Measurements from ENCODE around the gene TMCC3.
"Not testable (repeated sequence)": the region's sequence is repeated elsewhere in the genome, so short reads cannot be mapped to it uniquely, and the experiment has no call there.

The TMCC3 gene

GRCh38 chr12:94622475-94622874 is 27.9 kb downstream of the TMCC3 start:
- H3K9ac ChIP-seq (ENCODE audit: low read length) = no peak overlapping the region
- H3K4me3 ChIP-seq (ENCODE audit: low read length) = no peak overlapping the region
- H3K27me3 ChIP-seq (ENCODE audit: control insufficient read depth, insufficient read depth, low read length) = no peaks in the 10 kb centered on the region
- no peak overlapping the region for H3K27ac ChIP-seq (ENCODE audit: low read depth, low read length)
- no peaks in the 10 kb centered on the region for H3K36me3 ChIP-seq (ENCODE audit: control insufficient read depth, insufficient read depth, low read length)
- no peaks in the 10 kb centered on the region for H3K4me1 ChIP-seq (ENCODE audit: control insufficient read depth, insufficient read depth, low read length)

- H3K4me1 ChIP-seq (ENCODE audit: control insufficient read depth, insufficient read depth, low read length) = peaks cover 3% of the 10 kb centered on the region
- no peaks in the 10 kb centered on the region for H3K27me3 ChIP-seq (ENCODE audit: control insufficient read depth, insufficient read depth, low read length)
- no peaks in the 10 kb centered on the region for H3K36me3 ChIP-seq (ENCODE audit: control insufficient read depth, insufficient read depth, low read length)
- no peak overlapping the region for H3K9ac ChIP-seq (ENCODE audit: low read length)
- H3K4me3 ChIP-seq (ENCODE audit: low read length) = peak overlapping the region; percentile 44
- no peak overlapping the region for H3K27ac ChIP-seq (ENCODE audit: low read depth, low read length)
These were observed 28.5 kb downstream of the TMCC3 start for GRCh38 chr12:94621662-94622359.

- Histone ChIP-seq H3K4me3 (ENCODE audit: low read length) (no peak overlapping the region), H3K27me3 (ENCODE audit: control insufficient read depth, insufficient read depth, low read length) (no peaks in the 10 kb centered on the region), H3K36me3 (ENCODE audit: control insufficient read depth, insufficient read depth, low read length) (no peaks in the 10 kb centered on the region), H3K4me1 (ENCODE audit: control insufficient read depth, insufficient read depth, low read length) (peaks cover 11% of the 10 kb centered on the region), H3K9ac (ENCODE audit: low read length) (no peak overlapping the region), H3K27ac (ENCODE audit: low read depth, low read length) (no peak overlapping the region)
These were observed 29.7 kb downstream of the TMCC3 start for GRCh38 chr12:94620621-94621020.

- Histone ChIP-seq H3K4me1 (ENCODE audit: control insufficient read depth, insufficient read depth, low read length) (peaks cover 14% of the 10 kb centered on the region), H3K4me3 (ENCODE audit: low read length) (no peak overlapping the region), H3K27me3 (ENCODE audit: control insufficient read depth, insufficient read depth, low read length) (no peaks in the 10 kb centered on the region), H3K9ac (ENCODE audit: low read length) (no peak overlapping the region), H3K36me3 (ENCODE audit: control insufficient read depth, insufficient read depth, low read length) (no peaks in the 10 kb centered on the region), H3K27ac (ENCODE audit: low read depth, low read length) (no peak overlapping the region)
These were observed 31.2 kb downstream of the TMCC3 start for GRCh38 chr12:94618995-94619695.

- Histone ChIP-seq H3K27me3 (ENCODE audit: control insufficient read depth, insufficient read depth, low read length) (no peaks in the 10 kb centered on the region), H3K4me3 (ENCODE audit: low read length) (no peak overlapping the region), H3K9ac (ENCODE audit: low read length) (no peak overlapping the region), H3K36me3 (ENCODE audit: control insufficient read depth, insufficient read depth, low read length) (no peaks in the 10 kb centered on the region), H3K27ac (ENCODE audit: low read depth, low read length) (peak overlapping the region; percentile 78), H3K4me1 (ENCODE audit: control insufficient read depth, insufficient read depth, low read length) (peaks cover 14% of the 10 kb centered on the region)
These were observed 33.3 kb downstream of the TMCC3 start for GRCh38 chr12:94617101-94617500.

GRCh38 chr12:94616203-94616729 is 34.1 kb downstream of the TMCC3 start:
- no peak overlapping the region for H3K9ac ChIP-seq (ENCODE audit: low read length)
- peak overlapping the region; percentile 34 for H3K4me3 ChIP-seq (ENCODE audit: low read length)
- no peaks in the 10 kb centered on the region for H3K36me3 ChIP-seq (ENCODE audit: control insufficient read depth, insufficient read depth, low read length)
- H3K27ac ChIP-seq (ENCODE audit: low read depth, low read length) = peak overlapping the region; percentile 78
- no peaks in the 10 kb centered on the region for H3K27me3 ChIP-seq (ENCODE audit: control insufficient read depth, insufficient read depth, low read length)
- H3K4me1 ChIP-seq (ENCODE audit: control insufficient read depth, insufficient read depth, low read length) = peaks cover 14% of the 10 kb centered on the region

GRCh38 chr12:94615260-94616181 is 34.8 kb downstream of the TMCC3 start:
- Histone ChIP-seq H3K27me3 (ENCODE audit: control insufficient read depth, insufficient read depth, low read length) (no peaks in the 10 kb centered on the region), H3K9ac (ENCODE audit: low read length) (no peak overlapping the region), H3K4me3 (ENCODE audit: low read length) (peak overlapping the region; percentile 34), H3K4me1 (ENCODE audit: control insufficient read depth, insufficient read depth, low read length) (peaks cover 14% of the 10 kb centered on the region), H3K27ac (ENCODE audit: low read depth, low read length) (peak overlapping the region; percentile 78), H3K36me3 (ENCODE audit: control insufficient read depth, insufficient read depth, low read length) (no peaks in the 10 kb centered on the region)

- Histone ChIP-seq H3K27ac (ENCODE audit: low read depth, low read length) (no peak overlapping the region), H3K9ac (ENCODE audit: low read length) (no peak overlapping the region), H3K27me3 (ENCODE audit: control insufficient read depth, insufficient read depth, low read length) (no peaks in the 10 kb centered on the region), H3K4me1 (ENCODE audit: control insufficient read depth, insufficient read depth, low read length) (peaks cover 14% of the 10 kb centered on the region), H3K36me3 (ENCODE audit: control insufficient read depth, insufficient read depth, low read length) (no peaks in the 10 kb centered on the region), H3K4me3 (ENCODE audit: low read length) (no peak overlapping the region)
These were observed 36.1 kb downstream of the TMCC3 start for GRCh38 chr12:94614288-94614721.

- Histone ChIP-seq H3K4me3 (ENCODE audit: low read length) (no peak overlapping the region), H3K36me3 (ENCODE audit: control insufficient read depth, insufficient read depth, low read length) (no peaks in the 10 kb centered on the region), H3K27ac (ENCODE audit: low read depth, low read length) (no peak overlapping the region), H3K9ac (ENCODE audit: low read length) (no peak overlapping the region), H3K4me1 (ENCODE audit: control insufficient read depth, insufficient read depth, low read length) (no peaks in the 10 kb centered on the region), H3K27me3 (ENCODE audit: control insufficient read depth, insufficient read depth, low read length) (no peaks in the 10 kb centered on the region)
These were observed 40.4 kb downstream of the TMCC3 start for GRCh38 chr12:94609917-94610443.

- not testable (repeated sequence) for H3K27me3 ChIP-seq (ENCODE audit: control insufficient read depth, insufficient read depth, low read length); H3K4me3 ChIP-seq (ENCODE audit: low read length); H3K27ac ChIP-seq (ENCODE audit: low read depth, low read length); H3K9ac ChIP-seq (ENCODE audit: low read length); H3K36me3 ChIP-seq (ENCODE audit: control insufficient read depth, insufficient read depth, low read length); H3K4me1 ChIP-seq (ENCODE audit: control insufficient read depth, insufficient read depth, low read length)
These were observed 43.5 kb downstream of the TMCC3 start for GRCh38 chr12:94606810-94607209.

GRCh38 chr12:94604366-94604698 is 46.0 kb downstream of the TMCC3 start:
- no peaks in the 10 kb centered on the region for H3K36me3 ChIP-seq (ENCODE audit: control insufficient read depth, insufficient read depth, low read length)
- H3K4me1 ChIP-seq (ENCODE audit: control insufficient read depth, insufficient read depth, low read length) = no peaks in the 10 kb centered on the region
- H3K9ac ChIP-seq (ENCODE audit: low read length) = no peak overlapping the region
- H3K27ac ChIP-seq (ENCODE audit: low read depth, low read length) = no peak overlapping the region
- H3K4me3 ChIP-seq (ENCODE audit: low read length) = no peak overlapping the region
- H3K27me3 ChIP-seq (ENCODE audit: control insufficient read depth, insufficient read depth, low read length) = no peaks in the 10 kb centered on the region

All from rectal smooth muscle tissue (tissue), 1 donor.